ENCODE measurements around the gene CLDN7. TPM values are rescaled to one million over a fixed set of nuclear protein-coding genes. Genes with fewer than 3 reads are reported as not detected.
A peak's percentile ranks its signal among the peaks of the same experiment; 100 is the strongest.

CLDN7 gene
- total RNA-seq, 4 donors from 2014 or later: 7.7 to 14.5 (median 11.0) TPM

DNA sequence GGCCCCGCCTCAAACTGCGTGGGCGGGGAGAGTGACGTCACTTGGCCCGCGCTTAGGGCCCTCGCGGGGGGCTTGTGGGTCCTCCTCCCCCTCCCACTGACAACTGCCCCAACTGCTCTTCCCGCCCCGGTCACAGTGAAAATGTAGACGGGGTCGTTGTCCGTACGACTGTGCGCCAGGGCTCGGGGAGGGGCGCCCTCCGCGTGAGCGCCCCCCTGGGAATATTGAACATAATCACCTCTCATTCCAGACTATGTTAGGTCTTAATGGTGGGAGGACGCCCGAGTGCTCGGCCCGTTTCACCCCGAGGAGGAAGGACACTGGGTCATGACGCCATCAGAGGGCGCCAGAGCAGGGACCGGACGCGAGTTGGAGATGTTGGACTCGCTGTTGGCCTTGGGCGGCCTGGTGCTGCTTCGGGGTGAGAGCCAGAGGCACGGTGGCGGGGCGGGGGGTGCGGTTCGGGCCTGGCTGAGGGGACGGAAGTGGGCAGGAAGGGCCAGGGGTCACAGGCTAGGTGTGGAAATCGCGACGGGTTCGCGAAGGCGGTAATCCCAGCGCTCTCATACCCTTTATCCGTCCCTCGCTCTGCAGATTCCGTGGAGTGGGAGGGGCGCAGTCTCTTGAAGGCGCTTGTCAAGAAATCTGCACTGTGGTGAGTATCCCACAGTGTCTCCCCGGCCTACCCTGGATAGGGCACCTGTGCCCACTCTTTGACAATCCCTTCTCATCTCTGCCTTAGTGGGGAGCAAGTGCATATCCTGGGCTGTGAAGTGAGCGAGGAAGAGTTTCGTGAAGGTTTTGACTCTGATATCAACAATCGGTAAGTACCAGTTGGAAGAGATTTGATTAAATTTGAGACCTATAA, 9.9 kb downstream of the CLDN7 start, which contains the start of gene ELP5:
Gene ELP5 (plus strand): TSS at position 40 of the 868 bp plus-strand sequence. CDS start 336 bp downstream, at position 376.
- TF ChIP-seq, protein P1, sequence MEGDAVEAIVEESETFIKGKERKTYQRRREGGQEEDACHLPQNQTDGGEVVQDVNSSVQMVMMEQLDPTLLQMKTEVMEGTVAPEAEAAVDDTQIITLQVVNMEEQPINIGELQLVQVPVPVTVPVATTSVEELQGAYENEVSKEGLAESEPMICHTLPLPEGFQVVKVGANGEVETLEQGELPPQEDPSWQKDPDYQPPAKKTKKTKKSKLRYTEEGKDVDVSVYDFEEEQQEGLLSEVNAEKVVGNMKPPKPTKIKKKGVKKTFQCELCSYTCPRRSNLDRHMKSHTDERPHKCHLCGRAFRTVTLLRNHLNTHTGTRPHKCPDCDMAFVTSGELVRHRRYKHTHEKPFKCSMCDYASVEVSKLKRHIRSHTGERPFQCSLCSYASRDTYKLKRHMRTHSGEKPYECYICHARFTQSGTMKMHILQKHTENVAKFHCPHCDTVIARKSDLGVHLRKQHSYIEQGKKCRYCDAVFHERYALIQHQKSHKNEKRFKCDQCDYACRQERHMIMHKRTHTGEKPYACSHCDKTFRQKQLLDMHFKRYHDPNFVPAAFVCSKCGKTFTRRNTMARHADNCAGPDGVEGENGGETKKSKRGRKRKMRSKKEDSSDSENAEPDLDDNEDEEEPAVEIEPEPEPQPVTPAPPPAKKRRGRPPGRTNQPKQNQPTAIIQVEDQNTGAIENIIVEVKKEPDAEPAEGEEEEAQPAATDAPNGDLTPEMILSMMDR (IDR thresholded peaks at IDR 0.05): peak; percentile 4 to 29
- peak in 1 of 2 donors; percentile 53 for TF ChIP-seq POLR2A (IDR thresholded peaks at IDR 0.05)
- TF ChIP-seq EP300 (IDR thresholded peaks at IDR 0.05): no peak
- TF ChIP-seq POLR2AphosphoS5 (IDR thresholded peaks at IDR 0.05): peak in 2 of 3 donors; percentile 70 to 79
- Histone ChIP-seq H3K4me3 (peak within 1 kb of the TSS; percentile 88), H3K4me1 (peaks cover 37% of the 10 kb centered on the region), H3K27me3 (no peaks in the 10 kb centered on the region), H3K27ac (peak within 1 kb of the TSS; percentile 100), H3K9me3 (no peaks in the 10 kb centered on the region), H3K36me3 (peaks cover 32% of the 10 kb centered on the region)
- peak; percentile 98 for DNase-seq (ENCODE audit: low spot score in 2 of 2)
- WGBS: 1% methylated on average over 32 of the region's 55 CpGs

DNA sequence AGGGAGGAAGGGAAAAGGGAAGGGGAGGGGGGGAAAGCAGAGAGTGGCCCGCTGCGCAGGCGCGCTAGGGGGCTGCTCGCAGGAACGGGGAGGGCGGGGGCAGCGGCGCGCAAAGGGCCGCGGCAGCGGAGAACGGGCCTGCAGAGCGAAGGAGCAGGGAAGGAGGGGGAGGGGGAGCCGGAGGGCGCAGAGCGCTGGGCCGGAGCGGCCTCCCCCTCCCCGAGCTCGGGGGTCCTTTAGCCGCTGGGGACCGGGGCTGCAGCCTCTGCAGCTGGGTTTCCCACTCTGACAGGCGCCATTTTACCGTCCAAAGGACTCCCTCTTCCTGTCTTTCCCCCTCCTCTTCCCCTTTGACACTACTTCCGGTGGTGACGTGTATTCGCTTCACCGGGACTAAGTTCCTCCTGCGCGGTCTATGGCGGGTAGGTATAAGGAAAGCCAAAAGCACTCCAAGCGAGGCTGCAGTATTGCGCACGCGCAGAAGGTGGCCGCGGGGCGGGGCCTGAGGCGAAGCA, 10.6 kb downstream of the CLDN7 start, which contains the start of gene CTDNEP1:
Gene CTDNEP1 (minus strand): TSS at position 74 of the 515 bp plus-strand sequence. CDS start 438 bp downstream, outside the sequence.
- peak within 1 kb of the TSS; percentile 88 for H3K4me3 ChIP-seq
- H3K27ac ChIP-seq: peak within 1 kb of the TSS; percentile 100
- 0% methylated on average over 34 of the region's 41 CpGs for WGBS
- H3K27me3 ChIP-seq: no peaks in the 10 kb centered on the region
- TF ChIP-seq POLR2AphosphoS5 (IDR thresholded peaks at IDR 0.05) (peak in 2 of 3 donors; percentile 62 to 83), EP300 (IDR thresholded peaks at IDR 0.05) (no peak)
- DNase-seq (ENCODE audit: low spot score in 2 of 2): peak; percentile 98 to 99
- peaks cover 37% of the 10 kb centered on the region for H3K4me1 ChIP-seq
- peaks cover 29% of the 10 kb centered on the region for H3K36me3 ChIP-seq
- H3K9me3 ChIP-seq: no peaks in the 10 kb centered on the region

DNA sequence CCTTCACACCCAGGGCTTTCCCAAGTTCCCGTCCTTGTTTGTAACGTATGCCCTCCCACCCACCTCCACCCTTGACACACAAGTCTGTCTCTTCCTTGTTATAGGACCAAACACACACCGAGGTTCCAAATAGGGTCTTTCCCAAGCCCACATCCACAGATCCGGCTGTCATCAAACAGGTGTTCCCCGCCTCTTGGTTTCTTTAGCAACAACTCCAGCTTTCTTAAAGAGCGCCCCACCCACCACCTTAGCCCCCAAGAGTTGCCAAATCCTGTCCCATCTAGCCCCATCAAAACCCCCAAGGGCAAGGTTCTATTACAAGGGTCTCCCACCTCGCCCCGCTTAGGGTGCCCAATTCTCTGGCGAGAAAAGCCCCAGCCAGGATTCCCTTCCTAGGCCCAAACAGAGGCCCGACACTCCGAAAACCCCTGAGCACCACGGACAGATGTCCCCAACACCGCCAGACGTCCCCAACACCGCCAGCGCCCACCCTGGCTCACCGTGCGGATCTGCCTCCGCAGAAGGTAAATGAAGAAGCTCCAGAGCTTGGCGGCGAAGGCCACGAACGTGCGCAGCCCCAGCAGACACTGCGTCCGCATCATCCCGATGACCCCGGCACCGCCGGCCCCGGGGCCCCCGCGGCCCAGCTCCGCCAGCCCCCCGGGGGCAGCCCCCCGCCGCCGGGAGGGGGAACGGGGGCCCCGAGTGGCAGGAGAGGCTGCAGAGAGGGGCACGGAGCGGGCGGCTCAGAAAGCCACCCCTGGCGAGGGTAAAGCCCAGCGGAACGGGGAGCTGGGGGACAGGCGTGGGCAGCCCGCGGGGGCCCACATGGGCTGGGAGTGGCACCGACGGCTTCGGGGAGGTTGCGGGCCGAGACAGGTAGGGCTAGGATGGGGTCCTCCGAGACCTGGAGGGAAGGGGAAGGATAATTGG, 11.3 kb downstream of the CLDN7 start:
- TF ChIP-seq POLR2AphosphoS5 (IDR thresholded peaks at IDR 0.05) (no peak), EP300 (IDR thresholded peaks at IDR 0.05) (no peak), POLR2A (IDR thresholded peaks at IDR 0.05) (no peak)
- TF ChIP-seq, protein P1 (IDR thresholded peaks at IDR 0.05): no peak
- H3K4me1 ChIP-seq: peaks cover 37% of the 10 kb centered on the region

DNA sequence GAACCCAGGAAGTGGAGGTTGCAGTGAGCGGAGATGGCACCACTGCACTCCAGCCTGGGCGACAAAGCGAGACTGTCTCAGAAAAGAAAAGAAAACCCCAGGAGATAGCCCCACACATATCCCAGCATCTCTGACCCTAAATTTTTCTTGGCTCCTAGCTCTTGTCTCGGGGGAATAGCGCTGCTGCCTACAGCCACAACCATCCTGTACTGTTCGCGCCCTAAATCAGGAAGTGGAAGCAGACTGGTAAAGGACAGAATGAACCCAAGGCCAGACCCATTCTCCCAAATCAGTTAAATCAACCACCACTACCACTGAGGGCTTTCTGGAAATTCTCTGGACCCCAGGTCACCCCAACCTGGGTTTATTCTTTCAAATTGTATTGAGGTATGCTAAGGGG, 12.4 kb downstream of the CLDN7 start:
- WGBS: 88% methylated on average over 7 of the region's 7 CpGs
- Histone ChIP-seq H3K27me3 (no peaks in the 10 kb centered on the region), H3K4me3 (peak overlapping the region; percentile 88), H3K9me3 (no peaks in the 10 kb centered on the region), H3K27ac (no peak overlapping the region), H3K36me3 (peaks cover 32% of the 10 kb centered on the region), H3K4me1 (peaks cover 37% of the 10 kb centered on the region)
- TF ChIP-seq POLR2AphosphoS5 (IDR thresholded peaks at IDR 0.05): no peak
- TF ChIP-seq EP300 (IDR thresholded peaks at IDR 0.05): no peak
- TF ChIP-seq, protein P1 (IDR thresholded peaks at IDR 0.05): no peak
- no peak for TF ChIP-seq POLR2A (IDR thresholded peaks at IDR 0.05)
- no peak for DNase-seq (ENCODE audit: low spot score in 2 of 2)

More for the DNA sequence above, 11.3 kb downstream of the CLDN7 start:
- DNase-seq (ENCODE audit: low spot score in 2 of 2): no peak
- H3K9me3 ChIP-seq: no peaks in the 10 kb centered on the region
- 2% methylated on average over 28 of the region's 55 CpGs for WGBS
- H3K27me3 ChIP-seq: no peaks in the 10 kb centered on the region
- peak overlapping the region; percentile 88 for H3K4me3 ChIP-seq
- H3K36me3 ChIP-seq: peaks cover 30% of the 10 kb centered on the region
- peak overlapping the region; percentile 100 for H3K27ac ChIP-seq

DNA sequence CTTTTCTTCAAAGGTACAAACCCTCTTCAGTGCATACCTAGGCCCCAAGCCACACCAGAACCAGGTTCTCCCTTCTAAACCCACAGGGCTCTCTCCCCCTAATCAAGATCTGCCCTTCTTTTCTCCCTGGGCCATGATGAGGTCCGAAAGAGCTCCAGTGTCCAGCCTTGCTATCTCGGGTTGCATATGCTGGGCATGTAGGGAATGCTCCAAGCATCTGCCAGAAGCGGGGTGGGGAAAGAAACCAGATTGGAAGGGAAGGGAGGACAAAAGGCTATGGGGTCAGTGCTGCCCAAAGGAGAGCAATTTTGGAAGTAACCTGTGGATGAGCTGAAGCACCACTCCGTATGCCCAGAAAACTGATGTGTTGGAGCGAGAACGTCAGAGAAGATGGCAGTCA, 13.1 kb downstream of the CLDN7 start:
- TF ChIP-seq EP300 (IDR thresholded peaks at IDR 0.05): no peak
- TF ChIP-seq, protein P1 (IDR thresholded peaks at IDR 0.05): no peak
- no peak for TF ChIP-seq POLR2AphosphoS5 (IDR thresholded peaks at IDR 0.05)
- no peak for TF ChIP-seq POLR2A (IDR thresholded peaks at IDR 0.05)
- Histone ChIP-seq H3K27ac (no peak overlapping the region), H3K9me3 (no peaks in the 10 kb centered on the region), H3K4me3 (no peak overlapping the region), H3K36me3 (peaks cover 32% of the 10 kb centered on the region), H3K27me3 (no peaks in the 10 kb centered on the region), H3K4me1 (peaks cover 37% of the 10 kb centered on the region)
- DNase-seq (ENCODE audit: low spot score in 2 of 2): no peak
- 72% methylated on average over 6 of the region's 6 CpGs for WGBS
